CD4-positive, alpha-beta T cell treated with Interleukin-12 subunit alpha and Interleukin-12 subunit beta, for 1 hour (primary cell): ENCODE measurements around the gene ZNF277.
A peak's percentile ranks its signal among the peaks of the same experiment; 100 is the strongest.

Source experiments
- DNase-seq: peaks from one replicate; pipeline ENCODE4 v3.0.0-alpha.2; 2020

The ZNF277 gene, protein sequence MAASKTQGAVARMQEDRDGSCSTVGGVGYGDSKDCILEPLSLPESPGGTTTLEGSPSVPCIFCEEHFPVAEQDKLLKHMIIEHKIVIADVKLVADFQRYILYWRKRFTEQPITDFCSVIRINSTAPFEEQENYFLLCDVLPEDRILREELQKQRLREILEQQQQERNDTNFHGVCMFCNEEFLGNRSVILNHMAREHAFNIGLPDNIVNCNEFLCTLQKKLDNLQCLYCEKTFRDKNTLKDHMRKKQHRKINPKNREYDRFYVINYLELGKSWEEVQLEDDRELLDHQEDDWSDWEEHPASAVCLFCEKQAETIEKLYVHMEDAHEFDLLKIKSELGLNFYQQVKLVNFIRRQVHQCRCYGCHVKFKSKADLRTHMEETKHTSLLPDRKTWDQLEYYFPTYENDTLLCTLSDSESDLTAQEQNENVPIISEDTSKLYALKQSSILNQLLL

GRCh38 chr7:112206238-112206990 is at the start of gene ZNF277, which contains the start of gene DOCK4:
ZNF277 (plus strand) TSS chr7:112206695; CDS start chr7:112206717, 22 bp downstream.
DOCK4 (minus strand) TSS chr7:112206399; CDS start chr7:112206138, 261 bp downstream.
- DNase-seq = peak; percentile 99

- DNase-seq = no peak
Measured at GRCh38 chr7:112157072-112157471, 49.4 kb upstream of the ZNF277 start.

GRCh38 chr7:112159351-112159750 is 47.1 kb upstream of the ZNF277 start:
- DNase-seq = no peak

DNA sequence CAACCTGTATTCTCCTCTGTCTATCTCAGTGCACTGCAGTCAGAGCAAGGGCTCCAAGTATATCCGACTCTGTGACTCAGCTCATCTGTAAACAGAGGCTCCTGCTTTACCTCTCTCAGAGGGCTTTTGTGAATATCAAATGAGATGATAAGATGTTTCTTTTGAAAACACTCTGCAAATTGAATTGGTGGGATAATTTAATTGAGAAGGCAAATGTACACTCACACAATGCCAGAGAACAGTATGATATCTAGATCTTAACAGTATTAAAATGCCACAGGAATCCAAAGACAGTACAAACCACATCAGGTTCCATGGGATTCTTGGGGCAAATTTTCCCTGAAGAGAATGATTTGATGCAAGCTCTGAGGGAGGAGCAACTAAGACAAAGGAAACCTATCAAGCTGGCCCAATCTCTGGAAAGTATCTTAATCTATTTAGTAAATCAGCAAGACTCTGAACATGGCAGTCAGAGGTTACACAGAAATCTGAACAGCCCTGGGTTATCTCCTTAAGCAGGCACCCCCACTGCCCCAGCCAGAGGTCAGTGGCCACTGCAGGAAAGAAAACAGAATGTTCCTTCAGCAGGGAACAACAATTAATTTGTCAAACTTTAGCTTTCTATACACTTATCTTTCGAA is 46.2 kb upstream of the ZNF277 start:
- DNase-seq = no peak

- no peak for DNase-seq
Measured at GRCh38 chr7:112160771-112161150, 45.7 kb upstream of the ZNF277 start.

- no peak for DNase-seq
Measured at GRCh38 chr7:112161253-112162141, 45.0 kb upstream of the ZNF277 start.

GRCh38 chr7:112162142-112162766 is 44.2 kb upstream of the ZNF277 start:
- DNase-seq = no peak

DNA sequence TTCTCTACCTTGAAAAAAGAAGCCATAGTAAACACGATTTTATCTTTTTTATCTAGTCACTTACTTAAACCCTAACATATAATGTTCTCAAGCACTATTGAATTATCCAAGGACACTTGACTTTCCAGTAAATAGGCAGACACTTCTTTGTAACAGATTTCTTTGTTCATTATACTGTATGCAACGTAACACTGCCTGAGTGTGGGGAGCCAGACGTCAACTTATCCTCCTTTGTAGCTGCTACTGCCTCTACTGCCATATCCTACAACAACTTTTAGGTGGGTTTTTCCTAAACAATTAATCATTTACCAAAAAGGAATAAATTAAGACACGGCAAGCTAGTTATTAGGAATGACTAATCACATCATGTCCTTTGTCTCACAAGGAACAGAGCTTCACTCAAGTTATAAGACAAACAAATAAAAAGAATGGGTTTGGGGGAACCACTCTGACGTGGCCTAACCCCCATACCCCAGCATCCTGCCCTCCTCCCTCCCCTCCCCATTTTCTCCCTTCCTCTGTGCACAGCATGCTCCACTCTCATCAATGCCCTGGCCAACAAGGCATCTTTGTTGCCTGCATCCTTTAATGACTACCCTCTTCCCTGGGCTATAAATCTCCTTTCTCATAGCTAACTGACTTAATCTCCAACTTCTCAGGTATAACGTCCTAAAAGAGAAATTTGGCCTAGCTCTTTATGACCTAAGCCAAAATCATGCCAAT is 43.5 kb upstream of the ZNF277 start:
- DNase-seq = no peak

- no peak for DNase-seq
Measured at GRCh38 chr7:112167147-112167546, 39.3 kb upstream of the ZNF277 start.

- no peak for DNase-seq
Measured at GRCh38 chr7:112168915-112169314, 37.6 kb upstream of the ZNF277 start.

GRCh38 chr7:112171673-112172072 is 34.8 kb upstream of the ZNF277 start:
- DNase-seq = no peak

GRCh38 chr7:112172870-112173567 is 33.5 kb upstream of the ZNF277 start:
- DNase-seq = no peak

DNA sequence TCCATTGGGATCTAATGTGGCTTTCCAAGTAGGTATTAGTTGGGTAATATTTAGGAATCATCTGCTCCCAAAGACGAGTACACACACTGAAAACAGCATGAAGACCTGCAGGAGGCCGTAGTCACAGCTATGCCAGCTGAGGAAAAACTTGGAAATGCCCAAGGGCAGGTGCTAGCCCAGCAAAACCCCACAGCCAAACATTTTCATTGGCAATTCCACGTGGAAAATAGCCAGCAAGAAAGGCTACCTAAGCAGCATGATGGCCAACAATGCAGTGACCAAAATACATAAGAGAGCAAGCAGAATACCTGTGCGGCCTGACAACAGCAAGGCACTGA is 33.0 kb upstream of the ZNF277 start:
- no peak for DNase-seq

DNA sequence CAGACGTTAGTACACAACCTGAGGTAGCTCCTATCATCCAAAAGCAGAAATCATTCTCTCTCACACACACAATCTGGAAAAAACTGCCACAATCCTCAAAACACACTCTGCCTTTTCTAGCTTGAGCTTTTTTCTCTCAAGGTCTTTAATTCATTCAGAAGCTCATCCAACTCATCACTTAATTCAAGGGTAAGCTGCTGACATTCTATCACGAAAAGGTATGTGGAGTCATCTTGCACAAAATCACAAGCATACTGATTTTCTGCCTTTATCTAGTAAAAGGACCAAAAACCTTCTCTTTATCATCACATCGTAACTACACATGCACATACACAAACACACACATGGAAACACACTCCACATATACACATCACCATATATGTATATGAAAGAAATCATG is 32.3 kb upstream of the ZNF277 start:
- DNase-seq = no peak

DNA sequence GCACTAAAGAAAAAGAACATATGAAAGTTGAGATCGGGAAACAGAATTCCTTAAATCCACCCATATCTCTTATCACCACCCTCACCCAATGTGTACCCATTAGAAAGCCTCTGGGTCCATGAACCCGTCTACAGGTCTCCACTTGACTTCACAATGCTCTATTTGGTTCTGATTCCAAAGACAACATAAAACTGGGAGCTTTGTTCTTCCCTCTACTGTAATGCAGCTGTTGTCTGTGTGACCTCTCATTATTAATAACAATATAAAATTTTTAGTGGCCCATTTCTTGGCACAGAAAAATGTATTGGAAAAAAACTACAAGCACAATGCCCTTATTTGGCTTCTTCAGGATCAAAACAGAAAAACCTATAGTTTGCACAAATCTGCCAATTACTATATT is 30.3 kb upstream of the ZNF277 start:
- DNase-seq = no peak

- DNase-seq = no peak
Measured at GRCh38 chr7:112176693-112177415, 29.6 kb upstream of the ZNF277 start.

DNA sequence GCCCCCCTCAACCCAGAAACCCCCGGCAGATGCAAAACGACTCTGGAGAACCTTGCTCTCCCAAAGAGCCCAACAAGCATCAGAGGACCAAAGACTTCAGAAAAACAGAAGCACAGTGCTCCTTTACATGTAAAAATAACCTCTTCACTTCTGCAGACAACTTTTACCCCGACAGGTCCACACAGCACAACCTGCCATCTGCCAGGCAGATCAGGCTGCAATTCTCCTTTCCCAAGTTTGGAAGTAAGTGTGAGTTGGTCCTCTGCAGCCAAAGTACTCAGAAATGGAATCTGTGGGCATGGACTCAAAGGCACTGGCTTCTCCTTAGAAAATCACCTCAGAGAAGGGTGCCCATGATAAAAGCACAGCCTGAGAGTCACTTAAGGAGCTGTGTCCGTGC is 26.3 kb upstream of the ZNF277 start:
- DNase-seq = no peak

GRCh38 chr7:112182749-112183148 is 23.7 kb upstream of the ZNF277 start:
- DNase-seq = no peak

DNA sequence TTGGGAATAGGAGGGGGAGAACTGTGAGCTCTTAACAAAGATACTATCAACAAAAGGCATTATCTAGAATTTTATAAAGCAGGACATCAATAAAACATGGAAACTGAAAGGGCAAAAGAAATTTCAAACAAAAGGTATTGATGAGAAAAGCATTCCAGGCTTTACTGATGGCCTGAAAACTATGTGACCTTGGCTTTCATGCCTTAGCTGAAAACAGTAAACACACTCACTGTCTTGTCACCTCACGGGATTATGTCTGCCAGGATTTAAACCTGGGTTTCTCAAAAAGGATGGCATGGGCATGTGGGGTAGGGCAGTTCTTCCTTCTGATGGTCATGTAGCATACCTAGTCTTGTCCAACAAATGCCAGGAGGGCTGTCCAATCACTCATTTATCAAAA is 23.2 kb upstream of the ZNF277 start:
- no peak for DNase-seq

DNA sequence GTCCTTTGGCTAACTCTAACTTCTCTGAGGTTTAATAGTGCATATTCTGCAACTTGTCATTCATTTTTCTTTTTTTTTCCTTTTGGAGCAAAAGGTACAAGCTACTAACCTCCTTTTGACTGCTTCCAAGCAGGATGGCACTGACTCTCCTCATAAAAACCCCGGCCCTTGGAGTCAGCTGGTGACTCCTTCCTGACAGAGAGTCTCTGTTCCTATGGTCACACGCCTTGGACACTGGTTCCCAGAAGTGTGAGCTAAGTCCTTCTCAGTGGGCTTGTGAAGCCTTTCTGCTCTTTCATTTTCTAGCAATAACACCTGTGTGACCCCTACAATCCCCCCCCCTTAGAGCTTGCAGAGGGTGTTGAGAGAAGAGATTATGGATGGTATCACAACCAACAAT is 22.0 kb upstream of the ZNF277 start:
- no peak for DNase-seq
